Right cardiac atrium (tissue), 5 donors: ENCODE measurements around the gene FOXRED1. TPM values are rescaled to one million over a fixed set of nuclear protein-coding genes. Genes with fewer than 3 reads are reported as not detected.

Experiments used
- ATAC-seq, 2 donors: fragments of 200-7000 bp; cut with Tn5 transposase; one replicate each; pipeline versions ENCODE4 v1.8.0 to v1.9.1; 2020; ENCODE audit warnings: moderate library complexity in 2 of 2, mild to moderate bottlenecking in 1 of 2
- DNase-seq, 3 donors: peaks; one replicate each; pipeline ENCODE4 v3.0.0-alpha.2; 2020
- H3K27ac ChIP-seq: one replicate; pipeline ENCODE4 v1.5.1; 2013; ENCODE audit warnings: mild to moderate bottlenecking, low read length, control low read depth, moderate library complexity
- H3K27me3 ChIP-seq: one replicate; pipeline ENCODE4 v1.6.1; 2013; ENCODE audit not compliant: control insufficient read depth, insufficient read depth
- H3K4me1 ChIP-seq: one replicate; pipeline ENCODE4 v1.6.1; 2013; ENCODE audit warnings: low read length; ENCODE audit not compliant: control insufficient read depth, insufficient read depth
- H3K4me3 ChIP-seq: one replicate; pipeline ENCODE4 v1.5.1; 2013; ENCODE audit warnings: low read length, control low read depth
- H3K9me3 ChIP-seq: one replicate; pipeline ENCODE4 v1.6.1; 2013; ENCODE audit warnings: low read length; ENCODE audit not compliant: control insufficient read depth
- WGBS: extraction: QIAGEN DNeasy Blood & Tissue Kit; methylation state at CpG from one replicate; pipeline ENCODE4 v1.1.7; 2013; 5-methylcytosine and 5-hydroxymethylcytosine counted together
- intact Hi-C, 4 donors: fragments of 100-400 bp; cut with DNase I; formaldehyde crosslinking; loops; one replicate each; pipeline versions ENCODE4 v1.11.0 to v1.14.0; 2022 to 2023
- long read RNA-seq, 4 donors: library from polyadenylated mRNA; unstranded; transcript quantifications; one replicate each; pipeline ENCODE4 v2.0.0, GENCODE V29; 2020 to 2021
- polyA plus RNA-seq: library from polyadenylated mRNA; stranded (reverse); fragments of 200-250 nt; gene quantifications from one replicate; pipeline ENCODE4 v1.2.3, GENCODE V29; 2013
- total RNA-seq, 4 donors: library from RNA; stranded (reverse); fragmentation: NEBNext Ultra II Directional; extraction: Animal tissue kit (Norgen Biotek cat#: 25700); gene quantifications; one replicate each; pipeline ENCODE4 v1.2.1, GENCODE V29; 2021
- donor health status: healthy with polysubstance abuse.
- donor health status: DM: no; HTN: yes; CAD: no.
- donor health status: DM: no; HTN: no; CAD: no.
- donor health status: DM: no; HTN: yes; CAD: no; lungs with severe emphysema.
- donor health status: DM: yes; HTN: yes; CAD: no.

FOXRED1 gene
- total RNA-seq (10 to 100 TPM; 23.3 to 30.0 (median 25.3) TPM), polyA plus RNA-seq (34.9 TPM)
- long read RNA-seq, donor 1, transcript FOXRED1-201 (11 exons, 1,970 nt): major isoform, 41 of 55 reads
- long read RNA-seq, donor 1, partial matches to known transcripts: 5 of 55 reads
- long read RNA-seq, donor 1, other reads (novel, unspliced or antisense): 9 of 55 reads
- long read RNA-seq, donor 2, transcript FOXRED1-201 (11 exons, 1,970 nt): major isoform, 23 of 28 reads
- long read RNA-seq, donor 2, partial matches to known transcripts: 1 of 28 reads
- long read RNA-seq, donor 2, other reads (novel, unspliced or antisense): 4 of 28 reads
- long read RNA-seq, donor 3, transcript FOXRED1-201 (11 exons, 1,970 nt): major isoform, 127 of 163 reads
- long read RNA-seq, donor 3, partial matches to known transcripts: 4 of 163 reads
- long read RNA-seq, donor 3, other reads (novel, unspliced or antisense): 31 of 163 reads
- long read RNA-seq, donor 4, transcript FOXRED1-201 (11 exons, 1,970 nt): major isoform, 14 of 25 reads
- long read RNA-seq, donor 4, partial matches to known transcripts: 4 of 25 reads
- long read RNA-seq, donor 4, other reads (novel, unspliced or antisense): 7 of 25 reads

GRCh38 chr11:126268708-126269579 is at the start of gene FOXRED1, which contains the start of gene SRPRA:
Gene FOXRED1, plus strand, starts transcription at chr11:126269154. Its CDS starts 53 bp downstream, at chr11:126269207.
Gene SRPRA, minus strand, starts transcription at chr11:126268895. Its CDS starts 91 bp downstream, at chr11:126268804.
- H3K9me3 ChIP-seq: no peaks in the 10 kb centered on the region
- intact Hi-C loops: no loop called here
- DNase-seq: peak; percentile 100
- H3K27ac ChIP-seq: peak within 1 kb of the TSS; percentile 85
- no peaks in the 10 kb centered on the region for H3K27me3 ChIP-seq
- peaks cover 3% of the 10 kb centered on the region for H3K4me1 ChIP-seq
- peak; percentile 99 to 100 for ATAC-seq
- peak within 1 kb of the TSS; percentile 84 for H3K4me3 ChIP-seq
- WGBS: under 1% methylated on average over 64 of the region's 64 CpGs

GRCh38 chr11:126219547-126219946 is 49.4 kb upstream of the FOXRED1 start:
- ATAC-seq (peak in 1 of 2 donors; percentile 40), DNase-seq (peak in 1 of 3 donors; percentile 58)
- 79% methylated on average over 4 of the region's 4 CpGs for WGBS
- Histone ChIP-seq H3K9me3 (no peaks in the 10 kb centered on the region), H3K27ac (no peak overlapping the region), H3K4me3 (no peak overlapping the region), H3K4me1 (no peaks in the 10 kb centered on the region), H3K27me3 (no peaks in the 10 kb centered on the region)
- intact Hi-C loops: no loop called here

GRCh38 chr11:126224647-126225294 is 44.2 kb upstream of the FOXRED1 start:
- no peak for ATAC-seq
- no peak for DNase-seq
- H3K9me3 ChIP-seq: no peaks in the 10 kb centered on the region
- no peak overlapping the region for H3K27ac ChIP-seq
- no peaks in the 10 kb centered on the region for H3K4me1 ChIP-seq
- H3K4me3 ChIP-seq: no peak overlapping the region
- 93% methylated on average over 6 of the region's 6 CpGs for WGBS
- intact Hi-C loops: no loop called here
- no peaks in the 10 kb centered on the region for H3K27me3 ChIP-seq

- no peak for DNase-seq
- H3K27me3 ChIP-seq: no peaks in the 10 kb centered on the region
- WGBS: 94% methylated on average over 2 of the region's 2 CpGs
- H3K9me3 ChIP-seq: no peaks in the 10 kb centered on the region
- H3K27ac ChIP-seq: no peak overlapping the region
- H3K4me3 ChIP-seq: no peak overlapping the region
- intact Hi-C loops: no loop called here
- ATAC-seq: no peak
- H3K4me1 ChIP-seq: no peaks in the 10 kb centered on the region
Measured at GRCh38 chr11:126225295-126225665, 43.7 kb upstream of the FOXRED1 start.

- Histone ChIP-seq H3K4me3 (no peak overlapping the region), H3K4me1 (no peaks in the 10 kb centered on the region), H3K9me3 (no peaks in the 10 kb centered on the region), H3K27ac (no peak overlapping the region), H3K27me3 (no peaks in the 10 kb centered on the region)
- ATAC-seq: no peak
- no peak for DNase-seq
- WGBS: 94% methylated on average over 11 of the region's 15 CpGs
- intact Hi-C loops: no loop called here
Measured at GRCh38 chr11:126226334-126227084, 42.4 kb upstream of the FOXRED1 start.

GRCh38 chr11:126229858-126230540 is 39.0 kb upstream of the FOXRED1 start:
- H3K4me3 ChIP-seq: no peak overlapping the region
- ATAC-seq (no peak), DNase-seq (no peak)
- intact Hi-C loops: no loop called here
- no peaks in the 10 kb centered on the region for H3K9me3 ChIP-seq
- no peak overlapping the region for H3K27ac ChIP-seq
- no peaks in the 10 kb centered on the region for H3K27me3 ChIP-seq
- H3K4me1 ChIP-seq: no peaks in the 10 kb centered on the region
- WGBS: 43% methylated on average over 3 of the region's 3 CpGs

GRCh38 chr11:126231725-126232459 is 37.1 kb upstream of the FOXRED1 start:
- no peak overlapping the region for H3K4me3 ChIP-seq
- no peak overlapping the region for H3K27ac ChIP-seq
- intact Hi-C loops: no loop called here
- H3K9me3 ChIP-seq: no peaks in the 10 kb centered on the region
- DNase-seq (no peak), ATAC-seq (peak in 1 of 2 donors; percentile 51)
- H3K4me1 ChIP-seq: no peaks in the 10 kb centered on the region
- 58% methylated on average over 6 of the region's 6 CpGs for WGBS
- no peaks in the 10 kb centered on the region for H3K27me3 ChIP-seq

- intact Hi-C loops: no loop called here
- Histone ChIP-seq H3K4me3 (no peak overlapping the region), H3K27ac (no peak overlapping the region), H3K27me3 (no peaks in the 10 kb centered on the region), H3K4me1 (no peaks in the 10 kb centered on the region), H3K9me3 (no peaks in the 10 kb centered on the region)
- DNase-seq: no peak
- WGBS: 93% methylated on average over 3 of the region's 3 CpGs
- ATAC-seq: no peak
Measured at GRCh38 chr11:126232683-126233082, 36.3 kb upstream of the FOXRED1 start.

- no peak overlapping the region for H3K27ac ChIP-seq
- no peaks in the 10 kb centered on the region for H3K9me3 ChIP-seq
- intact Hi-C loops: no loop called here
- no peak for ATAC-seq
- H3K4me1 ChIP-seq: no peaks in the 10 kb centered on the region
- no peaks in the 10 kb centered on the region for H3K27me3 ChIP-seq
- no peak overlapping the region for H3K4me3 ChIP-seq
- WGBS: 86% methylated on average over 4 of the region's 4 CpGs
- no peak for DNase-seq
Measured at GRCh38 chr11:126233391-126233790, 35.6 kb upstream of the FOXRED1 start.
